Activated CD4-positive, alpha-beta T cell treated with anti-CD3 and anti-CD28 coated beads for 48 hours (primary cell): Measurements from ENCODE around the gene LBHD2.
"Not testable (repeated sequence)": the region's sequence is repeated elsewhere in the genome, so short reads cannot be mapped to it uniquely, and the experiment has no call there.

Experiments used
- DNase-seq: peaks from one replicate; pipeline ENCODE4 v3.0.0-alpha.2; 2020

LBHD2 gene

DNA sequence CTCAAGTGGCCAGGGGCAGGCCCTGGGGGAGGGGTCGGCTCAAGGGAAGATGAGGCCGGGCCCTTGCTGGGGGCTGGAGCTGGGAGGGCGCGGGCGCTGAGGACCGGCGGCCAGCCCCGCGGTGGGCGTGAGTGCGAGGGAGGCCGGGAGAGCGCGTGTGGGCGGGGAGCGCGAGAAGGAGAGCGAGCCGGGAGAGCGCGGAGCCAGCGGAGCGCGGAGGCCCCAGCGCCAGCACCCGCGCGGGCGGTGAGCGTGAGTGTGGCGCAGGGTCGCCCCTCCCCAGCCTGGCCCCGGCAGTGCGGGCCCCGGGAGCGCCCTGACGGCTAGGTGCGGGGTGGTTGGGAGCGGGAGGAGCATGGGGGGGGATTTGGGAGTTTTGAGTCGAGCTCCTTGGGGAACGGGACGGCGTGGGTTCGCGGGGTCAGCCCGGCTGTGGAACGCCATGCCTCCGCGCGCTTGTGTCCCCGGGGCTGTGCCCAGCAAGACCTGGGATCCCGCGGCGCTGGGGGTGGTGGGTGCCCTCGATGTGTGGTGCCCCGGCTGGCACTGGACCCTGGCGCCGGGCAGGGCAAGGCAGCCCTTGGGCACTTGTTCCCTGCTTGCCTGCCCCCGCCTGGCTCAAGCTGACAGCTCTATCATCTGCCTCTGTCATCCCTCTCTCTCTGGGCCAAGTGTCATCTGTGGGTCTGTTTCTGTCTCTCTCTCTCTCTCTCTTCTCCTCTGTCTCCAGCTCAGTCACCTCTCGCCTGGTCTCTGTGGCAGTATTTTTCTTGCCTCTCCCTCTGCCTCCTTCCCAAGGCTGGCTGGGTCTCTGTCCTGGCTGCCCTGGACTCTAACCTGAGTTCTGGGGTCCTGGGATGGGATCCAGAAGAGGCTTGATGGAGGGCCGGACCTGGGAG lies at the start of gene LBHD2:
TSS of gene LBHD2 (plus strand) at position 190 of the 899 bp plus-strand sequence. CDS start 1,803 bp downstream, outside the sequence.
- no peak for DNase-seq

DNA sequence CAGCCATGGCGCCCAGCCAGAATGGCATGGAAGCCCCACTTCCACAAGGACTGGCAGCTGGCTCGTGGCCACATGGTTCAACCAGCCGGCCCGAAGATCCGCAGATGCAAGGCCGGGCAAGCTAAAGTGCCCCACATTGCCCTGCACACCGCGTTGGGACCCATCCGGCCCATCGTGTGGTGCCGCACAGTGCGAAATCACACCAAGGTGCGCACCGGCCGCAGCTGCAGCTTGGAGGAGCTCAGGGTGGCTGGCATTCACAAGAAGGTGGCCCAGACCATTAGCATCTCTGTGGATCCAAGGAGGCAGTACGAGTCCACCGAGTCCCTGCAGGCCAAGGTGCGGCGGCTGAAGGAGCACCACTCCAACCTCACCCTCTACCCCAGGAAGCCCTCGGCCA lies 42.5 kb upstream of the LBHD2 start:
- DNase-seq = no peak

DNA sequence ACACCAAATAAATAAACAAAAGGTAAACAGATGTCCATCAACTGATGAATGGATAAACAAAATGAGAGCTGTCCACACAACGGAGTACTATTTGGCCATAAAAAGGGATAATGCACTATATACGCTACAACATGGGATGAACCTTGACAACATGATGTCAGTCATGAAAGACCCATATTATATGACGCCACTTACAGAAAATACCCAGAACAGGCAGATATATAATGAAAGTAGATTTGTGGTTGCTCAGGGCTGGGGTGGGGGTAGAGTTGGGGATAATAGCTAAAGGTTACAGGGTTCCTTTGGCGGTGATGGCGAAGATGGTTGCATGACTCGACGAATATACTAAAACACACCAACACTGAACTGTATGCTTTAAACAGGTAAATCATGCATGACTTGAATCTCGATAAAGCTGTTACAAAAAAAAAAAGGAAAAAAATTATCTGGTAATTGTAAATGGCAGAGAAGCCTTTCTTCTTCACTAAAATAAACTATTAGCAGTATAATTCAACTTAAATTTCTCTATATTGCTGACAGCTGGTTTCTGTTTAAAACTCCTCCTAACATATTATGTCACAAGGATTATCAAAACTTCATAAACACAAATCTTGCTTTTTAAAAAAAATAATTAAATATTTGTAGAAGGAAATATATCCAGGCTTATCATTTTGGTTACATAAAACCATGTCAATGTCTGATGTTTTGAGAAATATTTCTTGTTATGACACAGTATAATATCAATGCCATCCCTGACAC lies 40.6 kb upstream of the LBHD2 start:
- DNase-seq = no peak

DNA sequence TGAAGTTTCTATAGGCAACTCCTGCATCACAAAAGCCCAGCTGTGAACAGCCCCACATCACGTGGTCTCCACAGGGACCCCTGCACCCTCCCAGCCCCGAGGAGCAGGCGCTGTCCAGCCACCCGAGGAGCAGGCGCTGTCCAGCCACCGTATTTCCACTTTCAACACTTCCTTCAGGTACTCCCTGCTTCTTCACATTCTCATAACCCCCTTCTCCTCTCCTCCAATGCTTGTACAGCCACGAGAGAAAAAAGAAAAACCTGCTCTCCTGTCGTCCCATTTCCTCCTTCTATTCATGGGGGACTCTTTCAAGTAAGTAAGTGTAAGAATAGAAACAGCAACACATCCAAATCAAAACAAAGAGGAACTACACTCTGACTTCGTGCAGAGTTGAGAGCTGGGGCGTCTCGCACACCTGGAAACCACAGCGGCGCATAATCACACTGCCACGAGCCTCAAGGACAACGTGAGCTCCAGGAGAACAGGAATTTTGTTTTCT lies 38.6 kb upstream of the LBHD2 start:
- no peak for DNase-seq

DNA sequence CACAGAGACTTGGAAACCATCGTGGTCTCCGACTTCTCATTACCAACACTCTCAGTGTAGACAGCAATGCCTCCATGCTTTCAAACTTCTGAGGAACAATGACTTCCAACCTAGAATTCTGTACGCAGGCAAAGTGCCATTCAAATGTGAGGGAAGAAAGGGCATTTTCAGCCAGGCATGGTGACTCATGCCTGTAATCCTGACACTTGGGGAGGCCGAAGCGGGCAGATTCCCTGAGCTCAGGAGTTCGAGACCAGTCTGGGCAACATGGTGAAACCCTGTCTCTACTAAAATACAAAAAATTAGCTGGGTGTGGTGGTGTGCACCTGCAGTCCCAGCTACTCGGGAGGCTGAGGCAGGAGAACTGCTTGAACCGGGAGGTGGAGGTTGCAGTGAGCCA lies 36.6 kb upstream of the LBHD2 start:
- DNase-seq = not testable (repeated sequence)

DNA sequence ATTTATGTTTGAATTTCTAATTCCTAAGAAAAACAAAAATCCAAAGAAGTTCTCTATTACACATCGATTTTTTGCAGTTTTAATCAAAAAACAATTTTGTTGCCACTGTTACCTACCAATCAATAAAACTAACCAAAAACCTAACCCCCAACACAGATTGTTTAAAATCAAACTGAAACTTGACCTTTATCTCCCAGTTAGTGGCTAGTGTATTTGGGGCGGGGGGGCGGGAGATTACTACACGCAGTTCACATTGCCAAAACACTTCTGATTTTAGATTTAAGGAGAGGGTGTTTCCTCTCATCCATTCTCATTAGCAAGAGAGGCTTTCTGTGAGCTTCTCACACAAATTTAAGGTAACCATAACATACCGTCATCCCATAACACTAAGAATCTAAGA lies 33.1 kb upstream of the LBHD2 start:
- DNase-seq = no peak

DNA sequence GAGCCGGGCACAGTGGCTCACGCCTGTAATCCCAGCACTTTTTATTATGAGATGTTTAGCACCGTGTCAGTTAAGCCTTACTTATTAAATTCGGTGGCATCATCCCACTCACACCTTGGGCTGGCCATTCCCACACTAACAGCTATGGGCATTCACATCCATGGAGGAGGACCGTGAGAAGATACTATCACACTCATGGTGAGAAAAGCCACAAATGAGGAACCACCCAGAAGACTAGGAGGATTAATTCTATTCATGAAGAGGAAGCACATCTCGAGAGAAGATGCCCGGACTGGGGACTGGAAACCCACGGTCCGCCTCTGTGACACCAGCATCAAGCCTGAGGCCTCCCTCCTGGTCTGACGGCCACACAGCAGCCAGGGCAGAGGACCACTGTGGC lies 31.6 kb upstream of the LBHD2 start:
- DNase-seq = no peak

DNA sequence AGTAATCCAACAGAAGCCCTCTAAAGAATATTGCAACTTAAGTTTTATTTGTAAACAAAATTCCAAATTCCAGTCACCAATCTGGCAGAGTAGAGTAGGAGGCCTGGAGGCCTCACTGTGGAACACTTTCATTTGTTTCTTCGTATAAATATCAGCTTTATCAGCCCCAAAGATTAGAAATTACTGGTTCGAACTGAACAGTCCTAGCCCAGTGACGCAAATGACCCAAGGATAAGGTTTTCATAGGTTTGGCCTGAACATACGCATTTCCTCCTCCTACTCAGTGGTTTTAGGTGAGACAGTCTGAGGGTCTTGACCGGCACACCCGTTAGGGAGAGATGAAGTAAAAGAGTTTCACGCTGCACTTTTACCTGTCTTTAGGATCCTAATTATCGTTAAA lies 28.3 kb upstream of the LBHD2 start:
- DNase-seq = no peak

DNA sequence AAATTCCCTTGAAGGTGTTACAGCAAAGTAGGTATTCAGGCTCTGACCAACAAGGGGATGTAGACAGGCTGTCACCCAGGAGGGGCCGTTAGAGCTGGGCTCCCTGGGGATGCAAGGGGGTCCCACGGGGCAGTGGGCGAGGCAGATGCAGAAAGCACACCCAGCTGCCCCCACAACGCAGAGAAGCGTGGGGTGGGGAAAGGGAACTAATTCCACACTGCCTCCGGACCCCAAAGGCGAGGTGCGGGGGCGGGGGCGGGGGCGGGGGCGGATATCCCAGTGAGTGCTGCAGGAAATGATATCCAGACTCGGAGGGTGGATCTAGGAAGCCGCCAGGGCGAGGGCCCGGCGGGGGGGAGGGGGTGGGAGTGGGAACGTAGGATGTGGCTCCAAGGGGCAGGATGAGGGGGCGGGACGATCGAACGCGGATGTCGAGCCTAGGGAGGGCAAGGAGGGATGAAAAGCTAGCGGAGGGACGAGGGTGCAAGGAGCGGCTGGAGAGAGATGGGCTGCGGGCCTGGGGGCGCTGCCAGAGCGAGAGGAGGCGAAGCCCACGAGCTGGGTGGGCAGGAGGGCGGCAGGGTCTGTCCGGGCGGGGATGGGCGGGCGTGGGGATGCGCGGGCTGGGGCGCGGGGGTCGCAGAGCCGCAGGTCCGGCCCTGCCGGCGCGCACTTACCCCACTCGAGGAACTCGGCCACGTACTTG lies 27.5 kb upstream of the LBHD2 start:
- DNase-seq = no peak

DNA sequence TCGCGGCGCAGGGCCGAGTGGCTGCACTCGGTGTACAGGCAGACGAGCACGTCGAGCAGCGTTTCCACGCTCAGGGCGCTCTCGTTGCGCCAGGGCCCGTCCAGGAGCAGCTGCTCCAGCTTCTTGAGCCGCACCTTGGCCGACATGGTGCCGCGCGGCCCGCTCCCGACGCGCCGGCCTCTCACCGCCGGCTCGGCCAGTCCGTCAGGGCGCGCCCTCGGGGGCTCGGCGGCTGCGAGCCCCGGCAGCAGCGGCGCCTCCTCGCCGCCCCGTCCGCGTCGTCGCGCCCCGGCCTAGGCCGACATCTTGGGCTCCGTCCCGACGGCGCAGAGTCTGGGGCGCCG lies 27.0 kb upstream of the LBHD2 start:
- DNase-seq = no peak

DNA sequence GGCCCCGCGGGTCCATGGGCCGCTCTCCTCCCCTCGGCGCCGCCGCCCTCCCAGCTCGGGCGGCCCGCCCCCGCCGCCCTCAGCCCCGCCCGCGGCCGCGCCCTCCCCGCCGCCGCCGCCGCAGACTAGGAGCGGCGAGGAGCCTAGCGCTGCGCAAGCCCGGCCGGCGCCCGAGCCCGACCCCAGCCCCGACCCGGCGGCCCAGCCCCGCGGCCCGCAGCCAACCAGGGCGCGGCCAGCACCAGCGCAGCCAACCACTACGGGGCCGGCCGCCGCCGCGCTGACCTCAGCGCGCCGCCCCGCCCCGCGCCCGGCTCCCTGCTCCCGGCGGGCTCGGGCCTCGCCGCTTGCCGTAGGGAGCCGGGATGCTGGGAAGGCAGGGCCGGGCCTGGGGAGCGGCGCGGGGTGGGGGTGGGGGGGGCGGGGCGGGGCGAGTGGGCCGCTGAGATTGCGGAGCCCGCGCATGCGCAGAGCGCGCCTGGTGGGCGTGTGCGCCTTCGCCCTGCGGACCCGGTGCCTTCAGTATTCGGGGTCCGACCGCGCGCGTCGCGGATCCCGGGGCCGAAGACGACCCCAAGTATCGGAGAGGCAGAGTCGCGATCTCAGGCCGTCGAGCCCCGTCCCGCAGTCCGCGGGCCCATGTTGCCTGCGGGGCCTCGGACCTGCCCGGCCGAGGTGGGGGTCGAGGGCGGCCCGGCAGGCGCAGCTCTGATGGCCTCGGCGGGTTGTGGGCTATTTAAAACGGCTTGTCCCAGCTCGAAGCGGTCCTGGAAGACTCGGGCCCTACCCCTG lies 26.4 kb upstream of the LBHD2 start, which contains the start of gene CDC42BPB:
TSS of gene CDC42BPB (minus strand) at position 178 of the 792 bp plus-strand sequence. CDS start 376 bp downstream, outside the sequence.
- peak; percentile 64 for DNase-seq

DNA sequence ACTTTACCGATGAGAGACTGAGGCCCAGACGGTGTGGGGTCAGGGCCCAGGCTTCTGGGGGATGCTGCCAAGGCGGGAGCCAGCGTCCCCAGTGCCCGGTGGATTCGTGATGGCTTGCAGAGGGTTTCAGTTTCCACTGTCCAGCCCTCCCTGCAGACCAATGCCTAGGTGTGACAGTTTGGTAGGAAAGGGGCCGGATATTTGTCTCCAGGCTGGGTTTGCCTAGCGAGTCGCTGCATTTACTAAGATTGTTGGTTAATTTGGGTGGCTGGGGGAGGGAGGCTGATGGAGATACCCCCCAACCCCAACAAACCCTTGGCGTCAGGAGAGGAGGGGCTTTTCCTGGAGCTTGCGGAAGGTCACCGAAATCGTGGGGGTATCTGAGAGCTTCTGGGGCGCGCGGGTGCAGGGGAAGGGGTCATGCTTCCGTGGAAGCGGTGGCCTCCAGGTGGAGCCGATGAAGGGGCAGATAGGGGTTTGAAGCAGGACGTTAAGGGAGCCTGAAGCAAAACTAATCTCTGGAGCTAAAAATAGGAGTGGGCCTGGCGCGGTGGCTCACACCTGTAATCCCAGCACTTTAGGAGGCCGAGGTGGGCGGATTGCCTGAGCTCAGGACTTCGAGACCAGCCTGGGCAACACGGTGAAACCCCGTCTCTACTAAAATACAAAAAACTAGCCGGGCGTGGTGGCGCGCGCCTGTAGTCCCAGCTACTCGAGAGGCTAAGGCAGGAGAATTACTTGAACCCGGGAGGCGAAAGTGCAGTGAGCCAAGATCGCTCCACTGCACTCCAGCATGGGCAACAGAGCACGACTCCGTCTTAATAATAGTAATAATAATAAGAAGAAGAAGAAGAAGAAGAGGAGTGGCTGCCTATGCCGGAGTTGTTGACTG lies 25.6 kb upstream of the LBHD2 start:
- DNase-seq = no peak

DNA sequence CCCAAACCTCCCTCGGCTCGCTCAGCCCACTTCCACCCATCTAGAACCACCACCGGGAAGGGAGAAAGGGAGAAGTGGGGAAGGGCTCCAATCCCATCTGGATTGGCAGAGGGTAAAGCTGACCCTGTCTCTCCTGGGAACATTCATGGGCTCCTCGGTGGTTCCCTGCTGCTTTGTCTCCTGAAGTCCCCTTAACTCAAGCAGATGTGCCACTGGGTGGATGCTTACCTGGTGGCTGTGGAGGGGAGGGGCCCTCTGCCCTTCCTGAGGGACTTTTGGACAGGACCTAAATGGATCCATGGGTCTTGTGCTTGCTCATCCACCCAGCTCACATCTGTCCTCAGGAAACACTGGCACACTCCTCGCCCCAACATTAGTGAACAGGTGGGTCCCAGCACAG lies 24.5 kb upstream of the LBHD2 start:
- DNase-seq = no peak

DNA sequence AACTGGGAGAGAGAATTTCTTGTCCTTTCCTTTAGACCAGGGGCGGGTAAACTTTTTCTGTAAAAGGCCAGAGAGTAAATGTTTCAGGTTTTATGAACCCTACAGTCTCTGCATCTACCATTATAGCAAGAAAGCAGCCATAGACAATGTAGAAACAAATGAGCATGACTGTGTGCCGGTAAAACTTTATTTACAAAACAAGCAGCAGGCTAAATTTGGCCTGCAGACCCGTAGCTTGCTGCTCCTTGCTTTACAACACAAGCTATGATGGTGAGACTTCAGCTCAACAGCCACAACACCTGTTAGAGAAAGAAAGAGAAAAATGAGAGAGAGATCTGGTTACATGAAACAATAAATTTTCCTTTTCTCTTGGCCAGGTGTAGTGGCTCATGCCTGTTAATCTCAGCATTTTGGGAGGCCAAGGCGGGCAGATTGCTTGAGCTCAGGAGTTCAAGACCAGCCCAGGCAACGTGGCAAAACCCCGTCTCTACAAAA lies 22.5 kb upstream of the LBHD2 start:
- DNase-seq = no peak

DNA sequence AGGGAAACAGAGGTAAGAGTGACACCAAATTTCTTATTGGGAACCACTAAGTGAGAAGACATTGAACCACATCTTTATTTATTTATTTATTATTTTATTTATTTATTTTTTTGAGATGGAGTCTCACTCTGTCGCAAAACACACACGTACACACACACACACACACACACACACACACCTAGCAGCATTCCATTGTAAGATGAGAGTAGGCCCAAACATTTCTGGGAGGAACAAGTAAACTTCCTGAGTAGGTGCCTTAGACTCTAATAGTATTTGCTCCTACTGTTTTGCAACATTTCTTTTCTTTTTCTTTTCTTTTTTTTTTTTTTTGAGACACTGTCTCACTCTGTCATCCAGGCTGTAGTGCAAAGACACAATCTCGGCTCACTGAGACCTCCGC lies 19.6 kb upstream of the LBHD2 start:
- DNase-seq = no peak

DNA sequence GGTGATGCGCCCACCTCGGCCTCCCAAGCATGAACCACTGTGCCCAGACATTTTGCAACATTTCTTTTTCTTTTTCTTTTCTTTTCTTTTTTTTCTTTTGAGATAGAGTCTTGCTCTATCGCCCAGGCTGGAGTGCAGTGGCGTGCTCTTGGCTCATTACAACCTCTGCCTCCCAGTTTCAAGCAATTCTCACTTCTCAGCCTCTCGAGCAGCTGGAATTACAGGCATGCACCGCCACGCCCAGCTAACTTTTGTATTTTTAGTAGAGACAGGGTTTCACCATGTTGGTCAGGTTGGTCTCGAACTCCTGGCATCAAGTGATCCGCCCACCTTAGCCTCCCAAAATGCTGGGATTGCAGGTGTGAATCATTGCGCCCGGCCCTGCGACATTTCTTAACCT lies 19.0 kb upstream of the LBHD2 start:
- DNase-seq = no peak

DNA sequence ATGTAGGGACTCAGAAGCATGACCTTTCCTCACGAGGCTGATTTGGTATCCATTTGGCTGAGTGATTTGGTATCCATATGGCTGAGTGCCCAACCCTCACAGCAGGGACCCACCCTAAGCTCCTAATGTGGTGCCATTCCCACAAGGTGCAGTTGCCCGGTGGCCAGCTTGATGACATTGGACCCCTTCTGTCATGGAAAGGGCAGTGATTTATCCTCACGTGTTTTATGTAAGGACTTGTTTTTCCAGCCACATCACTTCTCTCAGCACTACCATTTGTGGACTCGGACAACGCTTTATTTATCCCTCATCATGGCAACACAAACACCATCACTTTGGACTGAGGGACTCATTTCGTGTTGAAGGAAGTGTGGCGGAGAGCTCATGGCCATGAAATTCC lies 18.1 kb upstream of the LBHD2 start:
- no peak for DNase-seq

DNA sequence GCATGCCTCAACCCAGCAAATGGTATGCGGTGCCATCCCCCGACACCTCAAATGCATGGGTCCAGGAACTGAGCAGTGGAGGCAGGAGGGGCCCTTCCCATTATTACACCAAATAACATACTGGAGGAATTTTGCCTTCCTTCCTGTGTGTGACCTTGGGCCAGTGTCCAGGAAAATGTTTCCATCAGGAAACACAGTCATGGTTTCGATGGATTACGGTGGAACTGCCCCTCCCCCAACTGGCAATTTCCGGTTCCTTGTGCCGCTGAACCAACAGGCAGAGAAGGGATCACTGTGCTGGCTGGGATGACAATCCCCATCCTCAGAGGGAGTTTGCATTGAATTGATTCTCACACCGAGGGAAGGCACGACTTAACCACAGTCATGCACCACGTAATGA lies 17.6 kb upstream of the LBHD2 start:
- DNase-seq = no peak

DNA sequence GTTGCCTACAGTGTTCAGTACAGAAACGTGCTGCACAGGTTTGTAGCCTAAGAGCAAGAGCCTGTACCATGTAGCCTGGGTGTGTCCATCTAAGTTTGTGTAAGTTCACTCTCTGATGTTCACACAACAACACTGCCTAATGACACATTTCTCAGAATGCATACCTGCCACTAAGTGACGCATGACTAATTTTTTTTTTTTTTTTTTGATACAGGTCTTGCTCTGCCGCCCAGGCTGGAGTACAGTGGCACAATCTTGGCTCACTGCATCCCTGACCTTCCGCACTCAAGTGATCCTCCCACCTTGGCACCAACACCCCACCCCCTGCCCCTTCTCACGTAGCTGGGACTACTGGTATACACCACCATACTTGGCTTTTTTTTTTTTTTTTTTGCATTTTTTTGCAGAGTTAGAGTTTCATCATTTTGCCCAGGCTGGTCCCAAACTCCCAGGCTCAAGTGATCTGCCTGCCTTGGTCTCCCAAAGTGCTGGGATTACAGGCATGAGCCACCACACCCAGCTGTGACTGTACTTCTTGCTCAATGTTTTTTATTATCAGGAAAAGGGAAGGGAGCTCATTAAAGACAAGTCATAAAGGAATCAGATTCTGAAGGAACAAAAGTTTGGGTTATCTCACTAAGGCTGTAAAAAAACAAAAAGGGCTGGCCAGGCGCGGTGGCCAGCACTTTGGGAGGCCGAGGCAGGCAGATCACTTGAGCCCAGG lies 16.6 kb upstream of the LBHD2 start:
- no peak for DNase-seq

DNA sequence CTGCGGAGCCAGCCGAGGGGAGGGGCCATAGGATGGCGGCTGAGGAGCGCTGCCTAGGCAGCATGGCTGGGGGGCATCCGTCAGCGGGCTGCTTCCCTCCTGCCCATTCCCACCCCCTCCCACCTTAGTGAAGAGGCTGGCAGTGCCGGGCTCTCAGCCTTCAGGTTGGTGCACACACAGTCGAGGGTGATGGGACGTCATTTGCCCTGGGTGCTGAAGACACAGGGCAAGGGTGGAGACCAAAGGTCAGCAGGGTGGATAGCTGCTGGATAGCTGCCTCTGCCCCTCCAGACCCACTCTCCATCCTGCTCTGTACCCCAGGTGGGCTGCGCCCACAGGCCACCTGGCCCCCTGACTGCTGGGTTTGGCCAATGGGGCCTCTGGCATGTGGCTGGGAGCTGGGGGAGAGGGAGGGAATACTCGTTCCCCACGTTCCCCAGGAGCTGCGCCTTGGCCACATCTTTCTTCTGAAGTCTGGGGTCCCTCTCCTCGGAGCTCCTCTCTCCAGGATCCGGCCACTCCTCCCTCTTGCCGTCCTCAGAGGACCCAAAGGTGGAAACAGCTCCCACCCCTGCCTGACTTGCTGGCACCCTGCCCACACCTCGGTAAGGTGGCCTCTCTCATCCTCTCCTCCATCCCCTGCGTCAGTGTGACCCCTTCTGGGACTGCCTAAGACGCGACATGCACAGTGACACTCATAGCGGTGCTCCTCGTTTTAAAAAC lies 15.5 kb upstream of the LBHD2 start:
- no peak for DNase-seq
